Right lobe of liver (tissue), 6 donors: ENCODE data around the gene MS4A18. TPM values are rescaled to one million over a fixed set of nuclear protein-coding genes. Genes with fewer than 3 reads are reported as not detected.

Experiments used
- ATAC-seq, 4 donors: fragments of 200-7000 bp; cut with Tn5 transposase; one replicate each; pipeline ENCODE4 v1.9.1; 2020; ENCODE audit warnings: mild to moderate bottlenecking in 4 of 4, moderate library complexity in 4 of 4
- DNase-seq, 3 donors: peaks; one replicate each; pipeline ENCODE4 v3.0.0-alpha.2; 2020
- H3K27ac ChIP-seq, 3 donors: fragments of 200-600 bp; one replicate each; pipeline ENCODE4 v1.8.0; 2022
- H3K27me3 ChIP-seq, 2 donors: fragments of 200-600 bp; one replicate each; pipeline ENCODE4 v1.8.0; 2022
- H3K36me3 ChIP-seq, 4 donors: fragments of 200-600 bp; sonication (generic) in 1 of 4; one replicate each; pipeline versions ENCODE4 v1.5.1 to v1.8.0; 2017 to 2022; ENCODE audit warnings: control low read depth in 1 of 4
- H3K4me1 ChIP-seq, 4 donors: fragments of 200-600 bp; sonication (generic) in 1 of 4; one replicate each; pipeline versions ENCODE4 v1.5.1 to v1.8.0; 2017 to 2022; ENCODE audit warnings: control low read depth in 1 of 4
- H3K4me3 ChIP-seq, 3 donors: fragments of 200-600 bp; one replicate each; pipeline ENCODE4 v1.8.0; 2022
- H3K9me3 ChIP-seq, 4 donors: fragments of 200-600 bp; sonication (generic) in 1 of 4; one replicate each; pipeline versions ENCODE4 v1.5.1 to v1.8.0; 2017 to 2022; ENCODE audit warnings: control low read depth in 1 of 4
- POLR2A ChIP-seq: fragments of 450-650 bp; IDR thresholded peaks from one replicate; pipeline ENCODE4 v1.6.1; 2017; ENCODE audit warnings: antibody characterized with exemption, mild to moderate bottlenecking
- WGBS: methylation state at CpG from one replicate; pipeline ENCODE4 v1.1.6; 2018; ENCODE audit warnings: low coverage, low lambda C conversion rate; ENCODE audit not compliant: insufficient coverage; ENCODE audit errors: missing lambda C conversion rate; 5-methylcytosine and 5-hydroxymethylcytosine counted together
- intact Hi-C, 2 donors: fragments of 100-400 bp; cut with DNase I; formaldehyde crosslinking; loops; one replicate each; pipeline versions ENCODE4 v1.11.2 to v1.14.1; 2022
- total RNA-seq, 6 experiments: library from RNA; depleted of rRNA in 2 of 6; stranded (reverse); fragments of >200 nt in 2 of 6; fragmentation: NEBNext Ultra II Directional in 3 of 6; extraction: Animal tissue kit (Norgen Biotek cat#: 25700) in 3 of 6; gene quantifications; one replicate each; pipeline versions ENCODE4 v1.1.0 to v1.2.4, GENCODE V29; 2016 to 2023
- TF ChIP-seq, protein P1 (sequence below), 4 donors: fragments of 200-600 bp in 3 of 4; fragments of 450-650 bp in 1 of 4; IDR thresholded peaks; one replicate each; pipeline versions ENCODE4 v1.5.1 to v1.8.0; 2016 to 2022; ENCODE audit warnings: antibody characterized with exemption in 4 of 4, mild to moderate bottlenecking in 2 of 4
- donor health status: DM: no; HTN: yes; CAD: no.
- donor health status: DM: no; HTN: no; CAD: no.
- donor health status: DM: no; HTN: no; CAD: no.
- donor health status: DM: no; HTN: yes; CAD: no.
- donor health status: DM: no; HTN: yes; CAD: no.

Gene MS4A18
- total RNA-seq, 6 experiments from 2014 or later = not detected

DNA sequence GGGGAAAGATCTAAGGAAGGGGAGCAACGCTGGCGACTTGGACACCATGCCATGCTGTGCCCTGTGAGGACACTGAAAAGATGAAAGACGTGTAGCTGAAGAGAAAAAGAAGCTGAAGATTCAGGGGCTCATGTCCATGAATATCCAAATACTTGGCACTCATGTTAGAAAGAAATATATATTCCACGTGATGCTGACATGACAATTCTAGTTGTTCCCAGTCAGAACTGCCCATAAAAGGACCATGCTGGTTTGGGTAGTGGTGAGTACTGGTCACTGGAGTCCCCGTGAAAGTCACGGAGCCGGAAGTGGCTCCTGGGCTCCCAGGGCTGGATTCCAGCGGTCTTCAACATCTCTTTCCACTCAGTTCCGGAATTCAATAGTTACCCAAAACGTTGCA, 42.0 kb downstream of the MS4A18 start:
- Histone ChIP-seq H3K27me3 (no peaks in the 10 kb centered on the region), H3K9me3 (no peaks in the 10 kb centered on the region), H3K27ac (no peak overlapping the region), H3K36me3 (no peaks in the 10 kb centered on the region), H3K4me1 (no peaks in the 10 kb centered on the region), H3K4me3 (no peak overlapping the region)
- intact Hi-C loops = no loop called here
- no peak for ATAC-seq
- no peak for DNase-seq
- TF ChIP-seq, protein P1, sequence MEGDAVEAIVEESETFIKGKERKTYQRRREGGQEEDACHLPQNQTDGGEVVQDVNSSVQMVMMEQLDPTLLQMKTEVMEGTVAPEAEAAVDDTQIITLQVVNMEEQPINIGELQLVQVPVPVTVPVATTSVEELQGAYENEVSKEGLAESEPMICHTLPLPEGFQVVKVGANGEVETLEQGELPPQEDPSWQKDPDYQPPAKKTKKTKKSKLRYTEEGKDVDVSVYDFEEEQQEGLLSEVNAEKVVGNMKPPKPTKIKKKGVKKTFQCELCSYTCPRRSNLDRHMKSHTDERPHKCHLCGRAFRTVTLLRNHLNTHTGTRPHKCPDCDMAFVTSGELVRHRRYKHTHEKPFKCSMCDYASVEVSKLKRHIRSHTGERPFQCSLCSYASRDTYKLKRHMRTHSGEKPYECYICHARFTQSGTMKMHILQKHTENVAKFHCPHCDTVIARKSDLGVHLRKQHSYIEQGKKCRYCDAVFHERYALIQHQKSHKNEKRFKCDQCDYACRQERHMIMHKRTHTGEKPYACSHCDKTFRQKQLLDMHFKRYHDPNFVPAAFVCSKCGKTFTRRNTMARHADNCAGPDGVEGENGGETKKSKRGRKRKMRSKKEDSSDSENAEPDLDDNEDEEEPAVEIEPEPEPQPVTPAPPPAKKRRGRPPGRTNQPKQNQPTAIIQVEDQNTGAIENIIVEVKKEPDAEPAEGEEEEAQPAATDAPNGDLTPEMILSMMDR (IDR thresholded peaks at IDR 0.05) = no peak
- no peak for TF ChIP-seq POLR2A
- 63% methylated on average over 9 of the region's 10 CpGs for WGBS

DNA sequence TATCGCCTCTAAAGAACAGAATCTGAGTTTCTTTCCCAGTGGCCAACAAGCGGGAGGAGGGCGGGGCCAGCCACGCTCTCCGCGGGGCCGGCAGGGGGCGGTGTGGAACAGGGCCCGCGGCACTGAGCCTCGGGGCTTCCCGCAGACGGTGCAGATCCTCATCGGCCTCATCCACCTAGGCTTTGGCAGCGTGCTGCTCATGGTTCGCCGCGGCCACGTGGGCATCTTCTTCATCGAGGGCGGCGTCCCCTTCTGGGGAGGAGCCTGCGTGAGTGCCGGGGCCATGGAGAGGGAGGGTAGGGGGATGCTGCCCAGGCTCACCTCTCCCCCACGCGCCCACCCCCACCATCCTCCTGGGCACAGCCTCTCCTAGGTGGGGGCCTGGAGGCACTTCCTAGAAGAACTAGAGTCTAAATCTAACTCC, 42.9 kb downstream of the MS4A18 start:
- intact Hi-C loops = no loop called here
- Histone ChIP-seq H3K27me3 (no peaks in the 10 kb centered on the region), H3K36me3 (no peaks in the 10 kb centered on the region), H3K27ac (no peak overlapping the region), H3K9me3 (no peaks in the 10 kb centered on the region), H3K4me3 (no peak overlapping the region), H3K4me1 (no peaks in the 10 kb centered on the region)
- ATAC-seq (peak in 1 of 4 donors; percentile 19), DNase-seq (no peak)
- TF ChIP-seq, protein P1 (IDR thresholded peaks at IDR 0.05) = peak in 2 of 4 donors; percentile 25 to 37
- no peak for TF ChIP-seq POLR2A
- WGBS = 0% methylated on average over 6 of the region's 26 CpGs

DNA sequence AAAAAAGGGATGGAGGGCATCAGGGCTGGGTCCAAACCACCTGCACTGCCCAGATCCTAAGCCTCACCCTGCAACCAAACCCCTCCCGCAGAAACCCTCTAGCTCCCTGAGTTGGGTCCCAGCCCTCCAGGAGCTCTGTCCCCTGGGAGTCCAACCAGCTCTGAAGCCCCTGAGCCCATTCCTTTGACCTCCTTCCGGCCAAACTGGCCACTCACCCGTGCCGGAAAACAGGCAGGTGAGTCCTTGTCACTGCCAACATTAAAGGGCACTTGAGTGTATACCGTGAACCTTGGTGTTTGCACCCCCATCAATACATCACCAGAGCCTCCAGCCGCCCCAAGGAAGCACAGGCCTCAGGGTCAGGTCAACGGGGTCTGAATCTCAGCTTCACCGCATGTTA, 43.7 kb downstream of the MS4A18 start:
- ATAC-seq (no peak), DNase-seq (no peak)
- Histone ChIP-seq H3K4me1 (no peaks in the 10 kb centered on the region), H3K27me3 (no peaks in the 10 kb centered on the region), H3K36me3 (no peaks in the 10 kb centered on the region), H3K9me3 (no peaks in the 10 kb centered on the region), H3K27ac (no peak overlapping the region), H3K4me3 (no peak overlapping the region)
- 100% methylated on average over 4 of the region's 8 CpGs for WGBS
- TF ChIP-seq, protein P1 (IDR thresholded peaks at IDR 0.05) = no peak
- no peak for TF ChIP-seq POLR2A
- intact Hi-C loops = no loop called here

DNA sequence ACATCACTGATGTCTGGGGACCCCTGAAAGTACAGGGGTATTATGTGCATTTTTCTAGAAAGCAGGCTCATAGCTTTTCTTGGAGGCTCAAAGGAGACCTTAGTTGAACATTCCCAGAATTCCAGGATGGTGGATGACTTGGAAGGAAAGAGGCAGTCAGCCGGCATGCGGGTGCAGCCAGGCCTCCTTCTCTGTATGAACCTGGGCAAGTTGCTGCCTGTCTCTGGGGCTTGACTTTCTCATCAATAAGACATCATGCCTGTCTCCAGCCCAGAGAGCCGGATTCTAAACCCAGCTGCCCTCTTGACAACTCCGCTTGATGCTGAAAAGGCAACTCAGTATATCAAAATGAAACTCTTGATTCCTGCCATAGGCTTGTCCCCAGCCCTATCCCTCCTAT, 44.8 kb downstream of the MS4A18 start:
- TF ChIP-seq POLR2A = no peak
- TF ChIP-seq, protein P1 (IDR thresholded peaks at IDR 0.05) = no peak
- 13% methylated on average over 1 of the region's 4 CpGs for WGBS
- Histone ChIP-seq H3K4me1 (no peaks in the 10 kb centered on the region), H3K4me3 (no peak overlapping the region), H3K36me3 (no peaks in the 10 kb centered on the region), H3K27ac (no peak overlapping the region), H3K9me3 (no peaks in the 10 kb centered on the region), H3K27me3 (no peaks in the 10 kb centered on the region)
- intact Hi-C loops = no loop called here
- DNase-seq (no peak), ATAC-seq (no peak)

DNA sequence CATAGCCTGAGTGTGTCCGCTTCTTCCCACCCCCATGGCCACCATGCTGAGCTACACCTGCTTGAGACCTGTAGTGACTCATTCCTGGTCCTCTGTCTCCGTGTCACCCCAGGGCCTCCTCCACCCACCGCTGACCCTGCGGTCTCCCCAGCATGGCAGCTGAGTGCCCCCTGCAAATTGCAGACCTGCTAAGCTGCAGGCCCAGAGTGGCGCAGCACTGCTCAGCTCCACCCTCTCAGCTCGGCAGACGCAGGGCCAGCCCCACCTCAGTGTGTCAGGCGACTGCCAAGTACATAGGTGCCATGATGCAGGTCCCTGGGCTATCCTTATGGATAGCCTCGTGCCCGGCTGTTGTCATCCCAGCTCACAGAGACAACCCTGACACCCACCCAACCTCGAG, 45.3 kb downstream of the MS4A18 start:
- DNase-seq (no peak), ATAC-seq (no peak)
- 69% methylated on average over 4 of the region's 11 CpGs for WGBS
- H3K27ac ChIP-seq = no peak overlapping the region
- no peaks in the 10 kb centered on the region for H3K4me1 ChIP-seq
- no peaks in the 10 kb centered on the region for H3K9me3 ChIP-seq
- no peaks in the 10 kb centered on the region for H3K27me3 ChIP-seq
- H3K36me3 ChIP-seq = no peaks in the 10 kb centered on the region
- TF ChIP-seq, protein P1 (IDR thresholded peaks at IDR 0.05) = no peak
- TF ChIP-seq POLR2A = no peak
- intact Hi-C loops = no loop called here
- H3K4me3 ChIP-seq = no peak overlapping the region
